SIG-M5 (cell line): ENCODE results near the gene ASGR2.
"Not testable (repeated sequence)": the region's sequence is repeated elsewhere in the genome, so short reads cannot be mapped to it uniquely, and the experiment has no call there.

Experiments
- DNase-seq: peaks from one replicate; lab custom pipeline; 2025; lab: John Stamatoyannopoulos, UW

The ASGR2 gene

DNA sequence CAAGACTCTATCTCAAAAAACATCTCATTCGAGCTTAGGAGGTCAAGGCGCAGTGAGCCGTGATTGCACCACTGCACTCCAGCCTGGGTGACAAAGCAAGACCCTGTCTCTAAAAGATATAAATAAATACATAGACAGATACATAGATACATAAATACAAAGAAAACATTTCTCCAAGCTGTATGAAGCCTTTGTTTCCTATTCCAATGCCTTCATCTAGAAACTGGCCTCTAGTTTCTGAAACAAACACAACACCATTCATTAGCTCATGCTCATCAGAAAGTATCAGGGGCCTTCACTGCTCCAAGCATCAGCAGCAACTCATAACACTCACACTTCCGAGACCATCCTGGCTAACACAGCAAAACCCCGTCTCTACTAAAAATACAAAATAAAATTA is 10.3 kb upstream of the ASGR2 start:
- DNase-seq, result no peak

DNA sequence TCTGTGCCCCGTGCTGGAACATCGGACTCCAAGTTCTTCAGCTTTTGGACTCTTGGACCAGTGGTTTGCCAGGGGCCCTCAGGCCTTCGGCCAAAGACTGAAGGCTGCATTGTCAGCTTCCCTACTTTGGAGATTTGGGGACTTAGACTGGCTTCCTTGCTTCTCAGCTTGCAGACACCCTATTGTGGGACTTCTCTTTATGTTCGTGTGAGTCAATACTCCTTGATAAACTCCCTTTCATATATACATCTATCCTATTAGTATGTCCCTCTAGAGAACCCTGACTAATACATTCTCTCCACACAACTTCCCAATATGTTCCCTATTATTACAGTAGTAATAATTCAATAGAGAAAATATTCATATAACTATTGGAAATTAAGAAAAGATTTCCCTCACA is 9.2 kb upstream of the ASGR2 start:
- no peak for DNase-seq

DNA sequence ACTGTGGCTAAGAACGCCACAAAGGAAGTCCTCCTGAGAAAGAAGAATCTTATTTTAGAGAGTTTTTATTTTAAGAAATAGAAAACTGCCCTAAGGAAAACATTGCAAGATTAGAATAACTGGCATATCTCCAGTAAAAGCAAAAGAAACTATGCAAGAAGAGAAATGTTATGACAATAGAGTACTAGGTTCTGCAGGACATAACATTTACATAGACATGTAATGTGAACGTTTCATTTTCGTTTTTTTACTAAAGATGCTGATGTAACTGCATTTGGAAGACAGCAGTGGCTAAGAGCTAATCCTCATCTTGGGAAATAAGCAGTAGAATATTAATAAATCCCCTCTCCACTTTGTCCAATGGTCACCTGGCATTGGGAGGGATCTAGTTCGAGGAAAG is 7.8 kb upstream of the ASGR2 start:
- no peak for DNase-seq

DNA sequence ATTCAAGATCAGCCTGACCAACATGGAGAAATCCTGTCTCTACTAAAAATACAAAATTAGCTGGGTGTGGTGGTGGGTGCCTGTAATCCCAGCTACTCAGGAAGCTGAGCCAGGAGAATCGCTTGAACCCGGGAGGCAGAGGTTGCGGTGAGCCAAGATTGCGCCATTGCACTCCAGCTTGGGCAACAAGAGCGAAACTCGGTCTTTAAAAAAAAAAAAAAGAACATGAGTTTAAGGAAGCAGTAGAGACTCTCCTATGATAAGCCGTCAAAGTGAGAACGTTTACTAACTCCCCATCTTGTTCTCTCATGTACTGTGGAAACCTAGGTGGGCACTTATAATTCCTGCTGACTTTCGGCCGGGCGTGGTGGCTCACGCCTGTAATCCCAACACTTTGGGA is 6.0 kb upstream of the ASGR2 start:
- DNase-seq, result peak; percentile 85

DNA sequence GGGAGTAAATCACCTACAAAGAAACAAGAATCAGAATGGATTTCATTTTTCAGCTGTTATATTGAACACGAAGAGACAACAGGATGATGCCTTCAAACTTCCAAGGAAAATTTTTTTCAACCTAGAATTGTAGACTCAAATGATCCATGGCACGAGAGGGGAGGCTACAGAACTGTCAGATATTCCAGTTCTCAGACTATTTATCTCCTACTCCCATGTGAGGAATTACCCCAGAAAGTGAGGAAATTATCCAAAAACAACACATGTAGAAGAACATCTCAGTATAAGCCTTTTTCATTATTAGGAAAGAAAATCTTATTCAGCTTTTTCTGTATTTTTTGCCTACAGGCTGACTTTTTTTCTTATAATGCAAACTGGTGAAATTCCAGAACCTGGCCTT is 5.5 kb upstream of the ASGR2 start:
- no peak for DNase-seq

DNA sequence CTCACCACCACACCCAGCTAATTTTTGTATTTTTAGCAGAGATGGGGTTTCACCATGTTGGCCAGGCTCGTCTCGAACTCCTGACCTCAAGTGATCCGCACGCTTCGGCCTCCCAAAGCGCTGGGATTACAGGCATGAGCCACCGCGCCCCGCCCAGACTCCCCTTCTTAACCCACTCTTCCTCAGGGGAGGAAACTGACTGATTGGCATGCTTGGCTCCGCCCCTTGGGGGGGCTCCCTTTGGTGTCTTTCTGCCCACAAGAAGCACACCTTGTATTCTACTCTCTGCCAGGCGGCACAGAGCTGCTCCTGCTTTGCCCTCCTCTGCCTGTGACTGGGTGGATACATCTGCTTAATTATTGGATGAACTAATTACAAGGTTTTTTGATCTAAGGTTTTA is 4.7 kb upstream of the ASGR2 start:
- DNase-seq, result no peak

DNA sequence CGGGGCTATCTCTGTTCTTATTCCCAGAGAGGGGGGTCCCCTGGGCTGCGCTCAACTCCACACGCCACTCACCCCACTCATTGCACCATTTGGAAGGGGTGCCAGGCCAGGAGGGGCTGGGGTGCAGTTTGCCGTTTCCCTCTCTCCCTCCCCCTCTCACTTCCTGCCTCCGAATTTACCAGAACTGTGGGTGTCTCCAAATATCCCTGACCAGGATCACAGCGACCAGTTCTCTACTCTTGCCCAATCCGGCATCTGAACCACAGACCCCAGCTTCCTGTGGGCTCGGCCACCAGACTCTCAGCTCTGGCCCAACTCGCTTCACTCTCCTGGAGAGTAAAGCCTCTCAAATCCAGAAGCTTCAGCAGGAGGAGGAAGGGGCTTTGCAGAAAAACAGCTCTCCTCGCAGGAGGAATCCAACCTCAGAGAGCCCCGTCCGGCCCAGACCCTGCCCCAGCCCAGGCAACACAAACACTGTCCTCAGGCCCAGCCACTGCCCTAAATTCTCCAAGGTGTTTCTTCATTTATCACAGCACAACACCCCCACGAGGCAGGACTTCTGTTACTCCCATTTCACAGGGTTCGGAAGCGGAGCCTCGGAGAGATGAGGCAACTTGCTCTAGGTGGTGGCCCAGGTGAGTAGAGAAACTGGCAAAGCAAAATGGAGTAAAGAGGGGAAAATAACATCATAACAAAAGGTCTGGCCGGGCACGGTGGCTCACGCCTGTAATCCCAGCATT is 423 bp upstream of the ASGR2 start:
- DNase-seq, result no peak

DNA sequence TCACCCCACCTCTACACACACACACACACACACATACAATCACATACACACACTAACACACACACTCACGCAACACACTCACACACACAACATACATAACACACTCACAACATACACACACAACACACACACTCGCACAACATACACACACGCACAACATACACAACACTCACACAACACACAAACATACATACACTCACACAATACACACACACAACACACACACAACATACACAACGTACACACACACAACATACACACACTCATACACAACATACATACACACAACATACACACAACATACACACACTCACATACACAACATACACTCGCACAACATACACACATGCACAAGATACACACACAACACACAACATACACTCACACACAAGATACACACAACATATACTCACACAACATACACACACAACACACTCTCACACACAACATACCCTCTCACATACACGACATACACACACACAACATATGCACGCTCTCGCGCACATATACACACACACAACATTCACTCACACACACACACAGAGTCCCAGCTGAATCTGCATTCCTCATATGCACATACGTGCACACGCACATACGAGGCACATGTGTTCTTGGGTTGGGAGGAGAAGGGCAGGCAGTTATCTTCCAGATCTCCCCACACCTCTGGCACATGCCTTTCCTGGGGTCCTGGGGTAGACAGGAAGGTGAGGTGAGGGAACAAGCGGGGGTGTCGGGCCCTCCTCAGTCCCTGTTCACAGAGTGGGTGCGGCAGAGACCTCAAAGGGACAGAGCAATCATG is 1.1 kb downstream of the ASGR2 start:
- no peak for DNase-seq

DNA sequence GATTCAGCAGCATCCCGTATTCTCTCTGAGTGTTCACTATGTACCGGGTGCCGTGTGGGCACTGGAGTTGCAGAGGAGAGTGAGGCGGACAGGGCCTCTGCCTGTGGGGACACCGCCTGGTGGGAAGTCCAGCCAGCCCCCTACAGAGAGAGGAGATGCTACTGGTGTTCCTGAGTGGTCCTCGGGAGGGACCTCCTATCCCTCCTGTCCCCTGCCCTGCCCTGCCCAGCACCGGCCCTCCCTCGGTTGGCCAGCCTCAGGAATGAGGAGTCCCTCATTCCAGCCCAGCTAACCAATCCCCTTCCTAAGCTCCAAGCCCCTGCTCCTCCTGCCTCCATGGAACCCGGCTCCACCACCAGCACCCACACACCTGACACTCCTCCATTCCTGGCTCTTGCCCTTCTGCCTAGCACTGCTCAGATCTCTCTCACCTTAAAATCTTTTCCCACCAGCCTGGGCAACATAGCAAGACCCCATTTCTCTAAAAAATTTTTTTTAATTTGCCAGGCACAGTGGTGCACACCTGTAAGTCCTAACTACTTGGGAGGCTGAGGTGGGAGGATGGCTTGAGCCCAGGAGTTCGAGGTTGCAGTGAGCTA is 2.0 kb downstream of the ASGR2 start:
- no peak for DNase-seq

DNA sequence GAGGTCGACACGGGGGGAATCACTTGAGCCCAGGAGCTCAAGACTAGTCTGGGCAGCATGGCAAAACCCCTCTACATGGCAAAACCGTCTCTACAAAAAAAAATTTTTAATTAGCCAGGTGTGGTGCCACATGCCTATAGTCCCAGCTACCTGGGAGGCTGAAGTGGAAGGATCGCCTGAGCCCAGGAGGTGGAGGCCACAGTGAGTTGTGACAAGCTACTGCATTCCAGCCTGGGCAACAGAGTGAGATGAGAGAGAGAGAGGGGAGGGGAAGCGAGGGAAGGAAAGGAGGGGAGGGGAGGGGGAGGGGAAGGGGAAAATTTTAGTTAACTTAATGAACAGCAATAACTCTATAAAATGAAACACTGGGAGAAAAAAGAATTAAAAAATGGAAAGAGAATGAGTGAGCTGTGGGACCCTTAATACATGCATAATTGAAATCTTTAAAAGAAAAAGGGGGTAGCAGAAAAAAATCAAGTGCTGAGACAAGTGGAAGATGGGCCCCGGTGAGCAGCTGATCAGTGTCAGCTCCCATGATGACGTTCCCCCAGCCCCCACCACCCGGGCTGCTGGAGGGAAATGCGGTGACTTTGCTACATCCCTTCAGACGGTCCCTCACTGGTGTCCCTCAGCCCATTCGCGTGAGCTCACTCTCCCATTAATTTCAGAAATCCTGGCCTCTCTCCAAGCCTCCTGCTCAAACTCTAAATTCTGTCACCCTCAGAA is 2.7 kb downstream of the ASGR2 start:
- no peak for DNase-seq

DNA sequence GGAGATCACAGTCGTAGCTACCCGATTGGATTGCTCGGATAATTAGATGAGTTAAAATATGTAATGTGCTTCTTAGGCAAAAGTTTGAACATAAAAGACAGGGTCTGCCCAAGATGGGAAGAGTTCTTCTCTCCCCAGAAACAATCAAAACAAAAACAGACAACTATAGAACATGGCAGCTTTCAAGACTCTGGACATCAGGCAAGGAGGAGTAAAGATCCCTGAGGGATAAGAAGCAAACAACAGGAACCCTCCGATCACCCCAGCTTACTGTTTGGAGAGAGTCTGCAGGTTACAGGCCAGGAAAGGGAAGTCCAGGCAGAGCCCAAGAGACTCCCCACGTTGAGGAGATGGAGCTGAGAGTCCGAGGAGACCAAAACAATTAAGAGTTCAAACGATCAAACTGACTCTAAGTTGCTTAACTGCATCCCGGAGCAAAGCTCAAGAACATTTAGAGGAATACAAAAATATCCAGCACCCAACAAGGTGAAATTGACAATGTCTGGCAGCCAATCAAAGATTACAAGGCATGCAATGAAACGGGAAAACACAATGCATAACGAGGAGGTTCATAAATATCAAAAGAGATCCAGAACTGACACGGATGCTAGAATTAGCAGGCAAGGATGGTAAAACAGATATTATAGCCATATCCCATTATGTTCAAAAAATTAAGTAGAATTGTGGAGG is 3.9 kb downstream of the ASGR2 start:
- DNase-seq, result no peak

DNA sequence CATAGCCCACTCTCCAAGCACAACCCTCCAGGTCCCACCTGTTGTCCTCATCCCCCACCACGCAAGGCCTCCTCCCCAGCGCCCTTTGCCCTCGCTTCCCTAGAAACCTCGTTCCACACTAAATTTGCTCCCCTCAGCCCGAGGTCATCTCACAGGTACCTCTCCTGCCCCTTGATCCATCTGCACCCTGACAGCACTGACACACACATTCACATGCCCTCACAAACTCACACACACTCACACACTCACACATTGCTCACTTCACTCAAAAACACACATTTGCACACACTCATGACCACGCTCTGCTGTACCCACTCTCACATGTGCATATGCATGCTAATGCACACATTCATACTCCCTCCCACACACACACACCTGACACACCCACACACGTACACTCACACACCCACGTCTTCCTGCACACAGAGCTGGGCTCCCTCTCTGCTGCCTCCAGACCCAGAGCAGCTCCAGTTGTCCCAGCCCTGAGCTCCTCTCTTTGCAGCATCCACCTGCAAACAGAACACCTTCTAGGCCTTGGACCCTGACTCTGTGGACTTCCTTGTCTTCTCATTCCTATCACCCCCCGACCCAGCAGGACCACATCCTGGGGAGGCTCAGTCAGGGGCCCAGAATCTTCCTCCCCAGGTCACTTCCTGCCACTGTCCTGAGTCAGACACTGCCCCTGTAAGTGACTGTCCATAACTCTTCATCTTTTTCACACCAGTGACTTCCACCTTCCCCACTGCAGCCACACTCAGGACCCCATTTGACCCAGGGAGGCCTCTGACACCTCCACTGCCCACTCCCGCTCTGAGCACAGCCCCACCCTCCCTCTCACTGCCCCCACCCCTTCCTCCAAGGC is 4.9 kb downstream of the ASGR2 start:
- DNase-seq, result no peak

DNA sequence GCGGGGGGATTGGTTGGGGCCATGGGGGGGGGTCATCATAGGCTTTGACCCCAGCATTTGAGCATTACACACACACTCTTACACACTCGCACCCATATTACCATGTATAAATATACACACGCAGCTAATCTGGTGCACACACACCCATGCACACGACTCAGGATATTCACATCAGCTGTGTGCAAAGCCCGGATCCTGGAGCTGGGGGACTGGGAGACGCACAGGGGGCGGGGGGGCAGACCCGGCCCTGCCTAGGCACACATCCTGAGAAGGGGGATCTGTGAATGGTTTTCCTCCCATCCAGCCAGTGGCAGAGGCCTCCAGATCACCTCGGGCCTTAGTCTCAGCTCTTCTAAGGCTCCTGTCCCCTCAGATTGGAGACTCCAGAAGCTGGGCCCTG is 5.6 kb downstream of the ASGR2 start:
- no peak for DNase-seq

DNA sequence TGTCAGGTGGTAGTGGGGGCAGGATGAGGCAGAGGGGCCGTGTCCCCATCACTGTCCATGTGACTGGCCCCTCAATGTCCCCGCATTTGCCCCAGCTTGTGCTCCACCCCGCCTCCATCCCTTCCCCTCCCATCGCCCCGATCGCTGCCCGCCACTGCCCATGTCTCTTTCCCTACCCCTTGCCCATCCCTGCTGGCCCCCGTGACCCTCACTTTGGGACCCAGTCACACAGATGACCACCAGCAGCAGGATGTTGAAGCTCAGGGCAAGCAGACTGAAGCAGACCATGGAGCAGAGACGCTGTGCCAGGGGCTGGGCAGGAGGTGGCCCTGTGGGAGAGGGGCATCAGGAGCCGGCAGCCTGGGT is 6.1 kb downstream of the ASGR2 start:
- DNase-seq, result no peak

DNA sequence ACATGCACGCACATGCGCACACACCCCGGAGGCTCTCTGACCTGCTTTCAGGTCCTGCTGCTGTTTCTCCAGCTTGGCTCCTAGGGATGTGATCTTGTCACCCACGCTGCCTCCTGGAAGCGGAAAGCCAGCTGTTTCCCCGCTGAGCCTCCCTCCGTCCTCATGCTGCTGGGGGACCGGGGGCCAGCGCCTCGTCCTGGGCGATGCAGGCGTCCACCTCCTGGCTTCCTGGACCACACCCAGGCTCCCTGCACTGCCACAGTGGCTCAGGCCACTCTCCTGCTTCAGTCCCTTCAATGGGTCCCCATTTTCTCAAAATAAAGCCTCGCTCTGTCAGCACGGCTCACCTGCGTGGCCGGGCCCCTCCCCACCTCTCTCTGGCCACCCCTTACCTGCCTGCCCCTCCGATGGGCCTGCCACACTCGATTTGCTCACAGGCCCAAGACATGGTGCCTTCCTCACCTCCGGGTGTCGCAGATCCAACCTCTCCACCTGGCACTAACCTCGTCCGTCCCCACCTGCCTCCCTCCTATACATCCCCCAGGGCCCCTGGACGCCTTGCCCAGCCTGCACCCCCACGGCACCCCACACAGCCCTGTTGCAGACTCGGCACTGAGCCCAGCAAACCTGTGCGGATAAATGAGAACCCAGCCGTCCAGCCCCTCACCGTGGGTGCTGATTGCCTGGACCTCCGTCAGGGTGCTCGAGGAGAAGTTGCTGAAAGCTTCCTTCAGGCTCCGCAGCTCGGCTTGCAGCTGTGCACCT is 6.6 kb downstream of the ASGR2 start:
- DNase-seq, result no peak

DNA sequence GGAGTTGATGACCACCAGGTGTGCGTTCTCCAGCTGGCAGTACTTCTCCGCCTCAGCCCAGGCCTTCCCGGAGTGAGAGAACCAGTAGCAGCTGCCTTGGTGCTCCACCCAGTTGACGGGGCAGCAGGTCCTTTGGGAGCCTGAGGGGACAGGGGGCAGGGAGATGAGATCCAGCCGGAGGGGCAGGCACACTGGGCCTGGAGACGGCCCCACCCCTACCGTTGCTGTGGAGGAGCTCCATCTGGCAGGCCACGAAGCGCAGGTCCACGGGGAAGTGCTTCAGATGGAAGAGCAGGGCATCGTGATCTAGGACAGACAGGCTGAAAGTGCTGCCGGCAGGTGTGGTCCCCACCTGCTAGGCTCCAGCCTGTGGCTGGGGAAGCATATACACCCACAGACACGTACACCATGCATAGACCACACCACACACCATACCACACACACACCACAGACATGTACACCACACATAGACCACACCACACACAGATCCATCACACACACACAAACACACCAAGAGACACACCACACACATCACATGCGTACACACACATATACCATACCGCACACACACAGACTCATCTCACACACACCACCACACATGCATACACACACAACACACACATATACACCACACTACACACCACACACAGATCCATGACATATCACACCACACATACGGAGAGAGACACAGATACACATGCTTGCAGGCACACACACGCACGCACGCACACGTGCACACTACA is 7.4 kb downstream of the ASGR2 start:
- no peak for DNase-seq

DNA sequence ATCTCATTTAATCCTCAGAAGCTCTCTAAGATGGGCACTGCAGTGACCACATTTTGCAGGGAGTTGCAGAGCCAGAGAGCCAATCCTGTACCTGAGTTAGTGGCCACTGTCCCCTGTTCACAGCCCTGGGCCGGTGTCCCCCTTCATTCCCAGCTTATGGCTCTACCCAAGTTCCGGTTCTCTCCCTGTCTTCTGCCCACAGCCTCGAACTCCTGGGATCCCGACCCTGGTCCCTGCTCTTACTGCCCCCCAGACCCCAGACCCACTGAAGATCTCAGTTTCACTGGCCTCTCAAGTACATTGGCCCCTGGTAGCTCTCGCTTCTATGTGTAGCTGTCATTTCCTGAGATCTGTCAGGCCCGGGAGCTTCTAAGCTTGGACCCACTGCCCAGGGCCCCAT is 12.2 kb downstream of the ASGR2 start:
- no peak for DNase-seq

DNA sequence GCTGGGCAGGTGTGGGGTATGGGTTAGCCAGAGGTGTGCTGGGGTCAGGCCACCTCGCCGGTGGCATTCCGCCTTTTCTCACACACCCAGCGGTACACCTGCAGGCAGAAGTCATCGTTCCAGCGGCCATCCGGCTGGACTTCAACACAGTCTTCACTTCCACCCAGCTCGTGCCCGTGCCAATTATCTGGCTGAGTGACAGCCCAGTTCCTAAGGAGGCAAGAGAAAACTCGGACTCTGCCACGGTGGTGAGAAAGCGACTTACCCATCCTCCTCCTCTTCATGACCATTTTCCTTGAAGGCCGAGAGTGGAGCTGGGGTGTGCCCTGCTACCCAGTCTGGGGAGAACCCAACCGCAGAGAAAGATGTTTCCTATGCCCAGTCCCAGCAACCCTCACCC is 13.1 kb downstream of the ASGR2 start:
- no peak for DNase-seq

DNA sequence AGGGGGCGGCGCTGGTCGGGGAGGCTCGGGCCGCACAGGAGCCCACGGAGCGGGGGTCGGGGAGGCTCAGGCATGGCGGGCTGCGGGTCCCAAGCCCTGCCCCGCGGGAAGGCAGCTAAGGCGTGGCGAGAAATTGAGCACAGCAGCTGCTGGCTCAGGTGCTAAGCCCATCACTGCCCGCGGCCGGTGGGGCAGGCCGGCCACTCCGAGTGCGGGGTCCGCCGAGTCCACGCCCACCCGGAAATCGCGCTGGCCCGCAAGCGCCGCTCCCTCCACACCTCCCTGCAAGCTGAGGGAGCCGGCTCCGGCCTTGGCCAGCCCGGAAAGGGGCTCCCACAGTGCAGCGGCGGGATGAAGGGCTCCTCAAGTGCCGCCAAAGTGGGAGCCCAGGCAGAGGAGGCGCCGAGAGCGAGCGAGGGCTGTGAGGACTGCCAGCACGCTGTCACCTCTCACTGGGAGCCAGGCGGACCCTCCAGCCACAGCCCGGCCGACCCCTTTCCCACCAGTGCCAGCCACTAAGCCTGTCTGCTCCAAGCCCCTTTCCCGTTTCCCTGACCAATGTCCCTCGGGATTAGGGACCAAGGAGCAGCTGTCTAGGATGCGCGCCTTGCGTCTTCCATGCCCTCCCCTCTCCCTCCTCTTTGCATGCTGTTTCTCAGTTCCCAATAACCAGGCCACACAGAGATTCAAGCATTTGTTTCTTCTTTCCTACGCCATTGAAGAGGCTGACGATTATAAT is 13.8 kb downstream of the ASGR2 start:
- not testable (repeated sequence) for DNase-seq
